ENCODE data around the gene CCDC3. TPM values are rescaled to one million over a fixed set of nuclear protein-coding genes. Genes with fewer than 3 reads are reported as not detected.

The CCDC3 gene
- total and polyA plus RNA-seq, 4 donors = 2.2 to 12.3 (median 6.6) TPM

GRCh38 chr10:12958546-12959110 is 42.9 kb downstream of the CCDC3 start:
- no peak for TF ChIP-seq NR2F2 (IDR thresholded peaks at IDR 0.05)
- WGBS = 96% methylated on average over 5 of the region's 5 CpGs
- H3K27me3 ChIP-seq (ENCODE audit: control insufficient read depth in 4 of 4, insufficient read depth in 4 of 4, low read length in 3 of 4) = no peaks in the 10 kb centered on the region
- H3K4me1 ChIP-seq (ENCODE audit: control insufficient read depth in 4 of 4, insufficient read depth in 4 of 4, low read length in 3 of 4) = peaks cover 3 to 13% (median 11%) of the 10 kb centered on the region in 4 donors
- no peak for DNase-seq (ENCODE audit: low spot score)
- no peak overlapping the region for H3K27ac ChIP-seq (ENCODE audit: low read depth in 1 of 2, low read length in 2 of 2)
- no peaks in the 10 kb centered on the region for H3K9me3 ChIP-seq (ENCODE audit: control insufficient read depth in 4 of 4, low read length in 3 of 4)
- no peaks in the 10 kb centered on the region for H3K36me3 ChIP-seq (ENCODE audit: control insufficient read depth in 4 of 4, insufficient read depth in 3 of 4, low read depth in 1 of 4, low read length in 3 of 4)
- H3K4me3 ChIP-seq (ENCODE audit: low read depth in 1 of 3, low read length in 3 of 3) = no peak overlapping the region
- H3K9ac ChIP-seq (ENCODE audit: low read depth in 1 of 2, low read length in 2 of 2) = no peak overlapping the region

- TF ChIP-seq FOXA1 (IDR thresholded peaks at IDR 0.05) (no peak), ZBTB33 (IDR thresholded peaks at IDR 0.05) (no peak), SP1 (IDR thresholded peaks at IDR 0.05) (no peak), JUND (IDR thresholded peaks at IDR 0.05) (no peak), HNF4A (conservative IDR thresholded peaks at IDR 0.05) (no peak), REST (IDR thresholded peaks at IDR 0.05) (no peak), RXRA (IDR thresholded peaks at IDR 0.05) (no peak), RAD21 (IDR thresholded peaks at IDR 0.05) (no peak), YY1 (IDR thresholded peaks at IDR 0.05) (no peak), NR2F2 (IDR thresholded peaks at IDR 0.05) (no peak), HNF4G (IDR thresholded peaks at IDR 0.05) (no peak), GABPA (IDR thresholded peaks at IDR 0.05 in 1 of 2, conservative IDR thresholded peaks at IDR 0.05 in 1 of 2) (no peak), TAF1 (conservative IDR thresholded peaks at IDR 0.05) (no peak), EGR1 (IDR thresholded peaks at IDR 0.05; ENCODE audit: low read depth in 2 of 2) (no peak)
- TF ChIP-seq, protein P1, sequence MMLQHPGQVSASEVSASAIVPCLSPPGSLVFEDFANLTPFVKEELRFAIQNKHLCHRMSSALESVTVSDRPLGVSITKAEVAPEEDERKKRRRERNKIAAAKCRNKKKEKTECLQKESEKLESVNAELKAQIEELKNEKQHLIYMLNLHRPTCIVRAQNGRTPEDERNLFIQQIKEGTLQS (IDR thresholded peaks at IDR 0.05) = no peak
- TF ChIP-seq, protein P2, sequence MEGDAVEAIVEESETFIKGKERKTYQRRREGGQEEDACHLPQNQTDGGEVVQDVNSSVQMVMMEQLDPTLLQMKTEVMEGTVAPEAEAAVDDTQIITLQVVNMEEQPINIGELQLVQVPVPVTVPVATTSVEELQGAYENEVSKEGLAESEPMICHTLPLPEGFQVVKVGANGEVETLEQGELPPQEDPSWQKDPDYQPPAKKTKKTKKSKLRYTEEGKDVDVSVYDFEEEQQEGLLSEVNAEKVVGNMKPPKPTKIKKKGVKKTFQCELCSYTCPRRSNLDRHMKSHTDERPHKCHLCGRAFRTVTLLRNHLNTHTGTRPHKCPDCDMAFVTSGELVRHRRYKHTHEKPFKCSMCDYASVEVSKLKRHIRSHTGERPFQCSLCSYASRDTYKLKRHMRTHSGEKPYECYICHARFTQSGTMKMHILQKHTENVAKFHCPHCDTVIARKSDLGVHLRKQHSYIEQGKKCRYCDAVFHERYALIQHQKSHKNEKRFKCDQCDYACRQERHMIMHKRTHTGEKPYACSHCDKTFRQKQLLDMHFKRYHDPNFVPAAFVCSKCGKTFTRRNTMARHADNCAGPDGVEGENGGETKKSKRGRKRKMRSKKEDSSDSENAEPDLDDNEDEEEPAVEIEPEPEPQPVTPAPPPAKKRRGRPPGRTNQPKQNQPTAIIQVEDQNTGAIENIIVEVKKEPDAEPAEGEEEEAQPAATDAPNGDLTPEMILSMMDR (IDR thresholded peaks at IDR 0.05; ENCODE audit: low read depth, low read length, missing input control) = no peak
- peak; percentile 9 for DNase-seq (ENCODE audit: low spot score)
- 96% methylated on average over 8 of the region's 8 CpGs for WGBS
These were observed 44.4 kb downstream of the CCDC3 start for GRCh38 chr10:12957081-12957480.

More at GRCh38 chr10:12957081-12957480, 44.4 kb downstream of the CCDC3 start:
- H3K4me3 ChIP-seq (ENCODE audit: low read depth in 1 of 3, low read length in 3 of 3) = no peak overlapping the region
- no peaks in the 10 kb centered on the region for H3K36me3 ChIP-seq (ENCODE audit: control insufficient read depth in 4 of 4, insufficient read depth in 3 of 4, low read depth in 1 of 4, low read length in 3 of 4)
- H3K4me1 ChIP-seq (ENCODE audit: control insufficient read depth in 4 of 4, insufficient read depth in 4 of 4, low read length in 3 of 4) = peaks cover 3 to 13% (median 11%) of the 10 kb centered on the region in 4 donors
- H3K9me3 ChIP-seq (ENCODE audit: control insufficient read depth in 4 of 4, low read length in 3 of 4) = no peaks in the 10 kb centered on the region
- H3K9ac ChIP-seq (ENCODE audit: low read depth in 1 of 2, low read length in 2 of 2) = no peak overlapping the region
- no peaks in the 10 kb centered on the region for H3K27me3 ChIP-seq (ENCODE audit: control insufficient read depth in 4 of 4, insufficient read depth in 4 of 4, low read length in 3 of 4)
- no peak overlapping the region for H3K27ac ChIP-seq (ENCODE audit: low read depth in 1 of 2, low read length in 2 of 2)

Data from liver (tissue), 9 donors.